ENCODE measurements around the gene USP6. TPM values are rescaled to one million over a fixed set of nuclear protein-coding genes. Genes with fewer than 3 reads are reported as not detected.
"Not testable (repeated sequence)": the region's sequence is repeated elsewhere in the genome, so short reads cannot be mapped to it uniquely, and the experiment has no call there.

USP6 gene
- total RNA-seq = 1 to 10 TPM in 1 of 2 donors, not detected in 1; 2.0 TPM

GRCh38 chr17:5115673-5116651, at the start of gene USP6:
USP6 (plus strand) TSS chr17:5116032; CDS start chr17:5130368, 14,336 bp downstream.
- ATAC-seq (ENCODE audit: insufficient number of reproducible peaks, low FRiP score, low read depth) = peak; percentile 47
- no peaks in the 10 kb centered on the region for H3K36me3 ChIP-seq
- H3K9me3 ChIP-seq = no peaks in the 10 kb centered on the region
- TF ChIP-seq CTCF (IDR thresholded peaks at IDR 0.05) = no peak
- no peak for DNase-seq (ENCODE audit: low spot score)
- no peaks in the 10 kb centered on the region for H3K27me3 ChIP-seq (replicated peaks; ENCODE audit: insufficient read depth)
- no peak within 1 kb of the TSS for H3K27ac ChIP-seq
- H3K4me3 ChIP-seq = peak within 1 kb of the TSS; percentile 66
- peaks cover 4 to 5% of the 10 kb centered on the region in 2 donors for H3K4me1 ChIP-seq (ENCODE audit: control insufficient read depth in 1 of 2, low read depth in 2 of 2)

- Histone ChIP-seq H3K36me3 (no peaks in the 10 kb centered on the region), H3K9me3 (no peaks in the 10 kb centered on the region), H3K27ac (no peak overlapping the region), H3K4me3 (no peak overlapping the region), H3K27me3 (replicated peaks; ENCODE audit: insufficient read depth) (no peaks in the 10 kb centered on the region), H3K4me1 (ENCODE audit: control insufficient read depth in 1 of 2, low read depth in 2 of 2) (no peaks in the 10 kb centered on the region)
- ATAC-seq (ENCODE audit: insufficient number of reproducible peaks, low FRiP score, low read depth) = no peak
- no peak for DNase-seq (ENCODE audit: low spot score)
- TF ChIP-seq CTCF (IDR thresholded peaks at IDR 0.05) = no peak
Measured at GRCh38 chr17:5068236-5068635, 47.6 kb upstream of the USP6 start.

- no peak overlapping the region for H3K27ac ChIP-seq
- H3K4me3 ChIP-seq = no peak overlapping the region
- H3K27me3 ChIP-seq (replicated peaks; ENCODE audit: insufficient read depth) = no peaks in the 10 kb centered on the region
- no peak for TF ChIP-seq CTCF (IDR thresholded peaks at IDR 0.05)
- no peaks in the 10 kb centered on the region for H3K9me3 ChIP-seq
- no peaks in the 10 kb centered on the region for H3K4me1 ChIP-seq (ENCODE audit: control insufficient read depth in 1 of 2, low read depth in 2 of 2)
- ATAC-seq (ENCODE audit: insufficient number of reproducible peaks, low FRiP score, low read depth) = no peak
- DNase-seq (ENCODE audit: low spot score) = no peak
- no peaks in the 10 kb centered on the region for H3K36me3 ChIP-seq
Measured at GRCh38 chr17:5069724-5070123, 46.1 kb upstream of the USP6 start.

GRCh38 chr17:5075472-5075871, 40.4 kb upstream of the USP6 start:
- H3K4me3 ChIP-seq; H3K27me3 ChIP-seq (replicated peaks; ENCODE audit: insufficient read depth); H3K27ac ChIP-seq; H3K9me3 ChIP-seq; DNase-seq (ENCODE audit: low spot score); ATAC-seq (ENCODE audit: insufficient number of reproducible peaks, low FRiP score, low read depth); H3K36me3 ChIP-seq: not testable (repeated sequence)
- H3K4me1 ChIP-seq (ENCODE audit: control insufficient read depth in 1 of 2, low read depth in 2 of 2) = peaks cover 7 to 18% of the 10 kb centered on the region in 2 donors

GRCh38 chr17:5077275-5077674, 38.6 kb upstream of the USP6 start:
- peak overlapping the region; percentile 70 to 71 for H3K27ac ChIP-seq
- not testable (repeated sequence) for H3K36me3 ChIP-seq; ATAC-seq (ENCODE audit: insufficient number of reproducible peaks, low FRiP score, low read depth); DNase-seq (ENCODE audit: low spot score); H3K9me3 ChIP-seq; H3K27me3 ChIP-seq (replicated peaks; ENCODE audit: insufficient read depth)
- H3K4me3 ChIP-seq = peak overlapping the region; percentile 83
- peaks cover 7 to 18% of the 10 kb centered on the region in 2 donors for H3K4me1 ChIP-seq (ENCODE audit: control insufficient read depth in 1 of 2, low read depth in 2 of 2)

- H3K27ac ChIP-seq = peak overlapping the region; percentile 70 to 71
- H3K4me3 ChIP-seq = peak overlapping the region; percentile 83
- no peak for DNase-seq (ENCODE audit: low spot score)
- H3K27me3 ChIP-seq (replicated peaks; ENCODE audit: insufficient read depth) = no peaks in the 10 kb centered on the region
- H3K4me1 ChIP-seq (ENCODE audit: control insufficient read depth in 1 of 2, low read depth in 2 of 2) = peaks cover 7 to 18% of the 10 kb centered on the region in 2 donors
- no peak for TF ChIP-seq CTCF (IDR thresholded peaks at IDR 0.05)
- no peak for ATAC-seq (ENCODE audit: insufficient number of reproducible peaks, low FRiP score, low read depth)
- H3K9me3 ChIP-seq = no peaks in the 10 kb centered on the region
- no peaks in the 10 kb centered on the region for H3K36me3 ChIP-seq
Measured at GRCh38 chr17:5077781-5078105, 38.1 kb upstream of the USP6 start.

Data from thoracic aorta (tissue), 2 donors.